Measurements from ENCODE around the gene FXYD7.

FXYD7 gene

DNA sequence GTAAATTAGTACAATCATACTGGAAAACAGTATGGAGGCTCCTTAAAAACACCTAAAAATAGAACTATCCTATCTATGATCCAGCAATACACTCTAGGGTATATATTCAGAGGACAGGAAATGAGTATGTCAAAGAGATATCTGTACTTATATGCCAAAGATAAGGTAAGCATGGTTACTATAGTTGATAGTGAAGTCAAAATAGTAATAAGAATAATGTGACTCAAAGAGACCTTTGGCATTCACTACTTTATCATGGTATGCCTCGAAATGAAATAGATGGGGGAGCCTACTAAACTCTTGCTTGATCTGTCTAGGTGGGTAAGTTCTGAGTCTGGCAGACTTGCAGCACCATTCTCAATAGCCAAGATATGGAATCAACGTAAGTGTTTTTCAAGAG, 41.8 kb downstream of the FXYD7 start:
- TF ChIP-seq SIN3A (IDR thresholded peaks at IDR 0.05; ENCODE audit: borderline replicate concordance, insufficient read depth, low read length) = no peak
- TF ChIP-seq, protein P1, sequence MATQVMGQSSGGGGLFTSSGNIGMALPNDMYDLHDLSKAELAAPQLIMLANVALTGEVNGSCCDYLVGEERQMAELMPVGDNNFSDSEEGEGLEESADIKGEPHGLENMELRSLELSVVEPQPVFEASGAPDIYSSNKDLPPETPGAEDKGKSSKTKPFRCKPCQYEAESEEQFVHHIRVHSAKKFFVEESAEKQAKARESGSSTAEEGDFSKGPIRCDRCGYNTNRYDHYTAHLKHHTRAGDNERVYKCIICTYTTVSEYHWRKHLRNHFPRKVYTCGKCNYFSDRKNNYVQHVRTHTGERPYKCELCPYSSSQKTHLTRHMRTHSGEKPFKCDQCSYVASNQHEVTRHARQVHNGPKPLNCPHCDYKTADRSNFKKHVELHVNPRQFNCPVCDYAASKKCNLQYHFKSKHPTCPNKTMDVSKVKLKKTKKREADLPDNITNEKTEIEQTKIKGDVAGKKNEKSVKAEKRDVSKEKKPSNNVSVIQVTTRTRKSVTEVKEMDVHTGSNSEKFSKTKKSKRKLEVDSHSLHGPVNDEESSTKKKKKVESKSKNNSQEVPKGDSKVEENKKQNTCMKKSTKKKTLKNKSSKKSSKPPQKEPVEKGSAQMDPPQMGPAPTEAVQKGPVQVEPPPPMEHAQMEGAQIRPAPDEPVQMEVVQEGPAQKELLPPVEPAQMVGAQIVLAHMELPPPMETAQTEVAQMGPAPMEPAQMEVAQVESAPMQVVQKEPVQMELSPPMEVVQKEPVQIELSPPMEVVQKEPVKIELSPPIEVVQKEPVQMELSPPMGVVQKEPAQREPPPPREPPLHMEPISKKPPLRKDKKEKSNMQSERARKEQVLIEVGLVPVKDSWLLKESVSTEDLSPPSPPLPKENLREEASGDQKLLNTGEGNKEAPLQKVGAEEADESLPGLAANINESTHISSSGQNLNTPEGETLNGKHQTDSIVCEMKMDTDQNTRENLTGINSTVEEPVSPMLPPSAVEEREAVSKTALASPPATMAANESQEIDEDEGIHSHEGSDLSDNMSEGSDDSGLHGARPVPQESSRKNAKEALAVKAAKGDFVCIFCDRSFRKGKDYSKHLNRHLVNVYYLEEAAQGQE (IDR thresholded peaks at IDR 0.05; ENCODE audit: insufficient read depth in 1 of 2, low read depth in 2 of 2, low read length in 2 of 2) = no peak
- TF ChIP-seq TAF1 (IDR thresholded peaks at IDR 0.05; ENCODE audit: borderline replicate concordance, insufficient read depth, low read length) = no peak
- no peak for TF ChIP-seq FOXP2 (optimal IDR thresholded peaks at IDR 0.05; ENCODE audit: borderline replicate concordance, extremely low read depth, extremely low read length, insufficient read depth)
- TF ChIP-seq POLR2AphosphoS5 (IDR thresholded peaks at IDR 0.05; ENCODE audit: low read depth, low read length) = no peak

DNA sequence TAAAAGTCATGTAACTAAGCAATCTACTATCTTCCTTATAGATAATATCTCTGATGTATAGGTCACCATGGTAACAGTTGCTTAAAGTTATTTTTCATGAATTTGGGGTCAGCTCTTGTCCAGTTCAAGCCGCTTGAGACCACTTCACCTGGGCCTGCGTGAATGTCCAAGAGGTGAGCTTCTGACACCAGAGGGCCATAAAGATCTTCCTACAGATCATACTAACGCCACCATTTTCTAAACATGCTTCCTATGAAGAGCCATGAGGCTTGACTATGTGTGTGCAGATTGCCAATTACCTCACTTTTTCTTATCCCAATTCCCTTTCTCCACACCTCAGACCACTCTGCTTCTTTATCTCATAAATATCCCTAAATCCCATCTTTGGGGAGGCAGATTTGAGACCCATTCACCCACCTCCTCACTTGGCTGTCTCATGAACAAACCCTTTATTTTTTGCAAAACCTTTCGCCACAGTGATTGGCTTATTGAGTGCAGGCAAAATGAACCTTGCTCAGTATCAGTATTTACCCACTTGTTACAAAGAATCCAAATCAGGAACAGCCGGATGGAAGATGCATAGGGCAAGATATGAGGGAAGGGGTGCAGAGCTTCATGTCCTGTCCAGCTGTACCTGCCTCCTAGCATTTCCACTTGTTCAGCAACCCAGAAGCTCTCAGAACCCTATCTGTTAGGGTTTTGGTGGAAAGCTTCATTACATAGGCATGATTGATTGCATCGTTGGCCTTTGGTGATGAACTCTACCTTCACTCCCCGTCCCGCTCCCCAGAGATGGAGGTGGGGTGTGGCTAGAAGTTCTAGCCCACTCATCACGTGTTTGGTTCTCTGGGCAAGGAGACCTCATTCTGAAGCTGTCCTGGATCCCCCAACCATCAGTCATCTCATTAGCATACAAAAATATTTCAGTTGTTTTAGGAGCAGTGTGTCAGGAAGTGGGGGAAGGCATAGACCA, 51.2 kb downstream of the FXYD7 start:
- TF ChIP-seq TAF1 (IDR thresholded peaks at IDR 0.05; ENCODE audit: borderline replicate concordance, insufficient read depth, low read length) = no peak
- no peak for TF ChIP-seq SIN3A (IDR thresholded peaks at IDR 0.05; ENCODE audit: borderline replicate concordance, insufficient read depth, low read length)
- TF ChIP-seq POLR2AphosphoS5 (IDR thresholded peaks at IDR 0.05; ENCODE audit: low read depth, low read length) = no peak
- no peak for TF ChIP-seq FOXP2 (optimal IDR thresholded peaks at IDR 0.05; ENCODE audit: borderline replicate concordance, extremely low read depth, extremely low read length, insufficient read depth)
- TF ChIP-seq, protein P1 (IDR thresholded peaks at IDR 0.05; ENCODE audit: insufficient read depth in 1 of 2, low read depth in 2 of 2, low read length in 2 of 2) = no peak

DNA sequence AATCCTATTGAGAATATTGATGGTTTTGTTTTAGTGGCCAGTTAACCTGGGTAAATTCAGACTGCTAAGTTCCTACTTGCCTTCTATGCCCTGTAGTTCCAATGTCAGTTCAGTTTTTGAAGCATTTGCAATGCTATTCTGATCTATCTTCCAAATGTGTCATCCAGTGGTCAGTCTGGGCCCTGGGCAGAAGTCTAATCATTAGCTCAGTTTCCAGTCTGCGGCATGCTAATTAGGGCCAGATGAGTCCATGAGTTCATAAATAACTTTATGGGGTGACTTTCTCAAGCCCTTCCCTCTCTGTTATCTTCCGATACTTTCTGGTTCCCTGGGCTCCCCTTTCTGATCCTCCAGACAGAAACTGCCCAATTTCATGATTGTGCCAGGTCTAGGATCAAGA, 52.8 kb downstream of the FXYD7 start:
- TF ChIP-seq POLR2AphosphoS5 (IDR thresholded peaks at IDR 0.05; ENCODE audit: low read depth, low read length) (no peak), SIN3A (IDR thresholded peaks at IDR 0.05; ENCODE audit: borderline replicate concordance, insufficient read depth, low read length) (no peak), FOXP2 (optimal IDR thresholded peaks at IDR 0.05; ENCODE audit: borderline replicate concordance, extremely low read depth, extremely low read length, insufficient read depth) (no peak)

DNA sequence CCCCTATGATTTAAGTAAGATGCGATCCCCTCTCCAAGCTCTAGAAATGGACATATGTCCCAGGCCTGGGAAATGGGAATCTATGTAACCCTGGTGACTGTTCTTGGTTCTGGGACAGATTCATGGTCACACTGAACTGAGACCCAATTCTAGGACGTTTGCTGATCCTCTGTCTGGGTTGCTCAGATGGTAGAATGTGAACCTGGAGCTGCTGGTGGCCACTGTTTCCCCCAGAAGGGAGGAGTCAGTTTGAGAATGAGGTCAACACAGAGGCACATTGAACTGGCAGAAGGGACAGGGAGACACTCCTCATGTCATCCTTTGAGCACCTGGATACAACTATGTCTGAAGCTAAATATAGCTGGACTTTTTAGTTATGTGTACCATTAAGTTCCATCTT, 56.4 kb downstream of the FXYD7 start:
- TF ChIP-seq TAF1 (IDR thresholded peaks at IDR 0.05; ENCODE audit: borderline replicate concordance, insufficient read depth, low read length) (no peak), FOXP2 (optimal IDR thresholded peaks at IDR 0.05; ENCODE audit: borderline replicate concordance, extremely low read depth, extremely low read length, insufficient read depth) (no peak), POLR2AphosphoS5 (IDR thresholded peaks at IDR 0.05; ENCODE audit: low read depth, low read length) (no peak), SIN3A (IDR thresholded peaks at IDR 0.05; ENCODE audit: borderline replicate concordance, insufficient read depth, low read length) (no peak)
- TF ChIP-seq, protein P1 (IDR thresholded peaks at IDR 0.05; ENCODE audit: insufficient read depth in 1 of 2, low read depth in 2 of 2, low read length in 2 of 2) = no peak

DNA sequence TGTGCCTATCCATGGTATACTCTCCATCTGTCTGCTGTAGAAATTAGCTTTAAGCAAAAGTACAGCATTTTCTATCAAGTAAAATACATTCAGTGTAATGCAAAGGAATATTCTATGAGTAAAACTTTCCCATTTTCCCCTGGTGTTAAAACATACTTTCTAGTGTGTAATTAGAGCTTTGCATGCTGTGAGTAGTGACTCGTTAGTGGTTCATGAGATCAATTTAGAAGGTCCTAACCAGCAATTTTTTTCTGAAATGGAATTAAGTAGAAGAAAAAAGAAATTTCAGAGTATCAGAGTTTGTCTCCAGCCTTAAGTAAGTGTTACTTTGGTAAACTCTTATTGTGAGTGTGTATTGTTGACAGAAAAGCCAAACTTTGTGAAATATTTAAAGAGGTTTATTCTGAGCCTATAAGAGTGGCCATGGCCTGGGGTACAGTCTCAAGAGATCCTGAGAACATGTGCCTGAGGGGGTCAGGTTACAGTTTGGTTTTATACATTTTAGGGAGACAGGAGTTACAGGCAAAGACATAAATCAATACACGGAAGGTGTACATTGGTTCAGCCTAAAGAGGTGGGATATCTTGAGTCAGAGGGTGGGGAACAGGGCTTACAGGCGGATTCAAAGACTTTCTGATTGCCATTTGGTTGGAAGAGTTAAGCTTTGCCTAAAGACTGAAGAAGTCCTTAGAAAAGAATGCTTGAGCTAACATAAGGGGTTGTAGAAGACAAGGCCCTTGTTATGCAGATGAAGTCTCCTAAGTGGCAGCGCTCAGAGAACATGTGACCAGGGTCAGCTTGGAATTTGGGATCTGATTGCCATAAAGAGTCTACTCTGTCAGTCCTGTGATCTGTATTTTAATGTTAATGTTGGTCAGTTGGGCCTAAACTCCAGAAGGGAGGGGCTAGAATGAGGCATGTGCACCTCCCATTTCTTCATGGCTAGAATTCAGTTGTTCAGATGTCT, 60.0 kb downstream of the FXYD7 start:
- TF ChIP-seq, protein P1 (IDR thresholded peaks at IDR 0.05; ENCODE audit: insufficient read depth in 1 of 2, low read depth in 2 of 2, low read length in 2 of 2) = no peak
- no peak for TF ChIP-seq SIN3A (IDR thresholded peaks at IDR 0.05; ENCODE audit: borderline replicate concordance, insufficient read depth, low read length)
- no peak for TF ChIP-seq TAF1 (IDR thresholded peaks at IDR 0.05; ENCODE audit: borderline replicate concordance, insufficient read depth, low read length)
- TF ChIP-seq FOXP2 (optimal IDR thresholded peaks at IDR 0.05; ENCODE audit: borderline replicate concordance, extremely low read depth, extremely low read length, insufficient read depth) = no peak
